OCI-LY3 (cell line): ENCODE data around the gene PHYHD1.

Experiments
- H2AFZ ChIP-seq: fragments of 200-600, 300-600 bp; shearing (Covaris generic); 2 replicates; pipeline ENCODE4 v1.6.0; 2014; ENCODE audit warnings: antibody characterized with exemption, low read depth, low read length
- H3K27ac ChIP-seq: fragments of 200-600, 300-600 bp; sonication (generic); 2 replicates; pipeline ENCODE4 v1.5.1; 2014; ENCODE audit warnings: mild to moderate bottlenecking, low read length, moderate library complexity, mixed read lengths
- H3K27me3 ChIP-seq: fragments of 200-600, 300-600 bp; sonication (generic); 2 replicates; pipeline ENCODE4 v1.6.1; 2014; ENCODE audit warnings: low read depth, low read length, mixed read lengths
- H3K36me3 ChIP-seq: fragments of 200-600, 300-600 bp; sonication (generic); replicated peaks from 2 replicates; pipeline ENCODE3; 2014; ENCODE audit warnings: low read depth, low read length, mixed read lengths
- H3K4me1 ChIP-seq: fragments of 300-600, 200-600 bp; sonication (generic); 2 replicates; pipeline ENCODE4 v1.6.1; 2014; ENCODE audit warnings: low read length, mixed read lengths
- H3K4me2 ChIP-seq: fragments of 200-600, 300-600 bp; sonication (generic); 2 replicates; pipeline ENCODE4 v1.6.1; 2014; ENCODE audit warnings: low read length, mixed read lengths
- H3K4me3 ChIP-seq: fragments of 300-600, 200-600 bp; sonication (generic); 2 replicates; pipeline ENCODE4 v1.5.1; 2014; ENCODE audit warnings: antibody characterized with exemption, mild to moderate bottlenecking, low read length, moderate library complexity
- H3K79me2 ChIP-seq: fragments of 300-600, 200-600 bp; shearing (Covaris generic); 2 replicates; pipeline ENCODE4 v1.6.1; 2014; ENCODE audit warnings: mild to moderate bottlenecking, low read length, mixed read lengths
- H3K9ac ChIP-seq: fragments of 300-600, 200-600 bp; shearing (Covaris generic); 2 replicates; pipeline ENCODE4 v1.6.0; 2014; ENCODE audit warnings: mild to moderate bottlenecking, low read length, moderate library complexity
- H3K9me3 ChIP-seq: fragments of 200-600, 300-600 bp; shearing (Covaris generic); 2 replicates; pipeline ENCODE4 v1.6.1; 2014; ENCODE audit warnings: low read length, mixed read lengths; ENCODE audit not compliant: insufficient read depth
- H4K20me1 ChIP-seq: fragments of 200-600, 300-600 bp; sonication (generic); 2 replicates; pipeline ENCODE4 v1.6.1; 2016; ENCODE audit warnings: low read length, mixed read lengths; ENCODE audit not compliant: insufficient read depth
- CTCF ChIP-seq: fragments of 200-600, 300-600 bp; sonication (generic); IDR thresholded peaks from 2 replicates; pipeline ENCODE4 v1.5.1; 2014; ENCODE audit warnings: antibody characterized with exemption, low read length, low read depth
- EZH2phosphoT487 ChIP-seq: fragments of 200-600 bp; shearing (Covaris generic); IDR thresholded peaks from 2 replicates; pipeline ENCODE4 v1.6.1; 2018; ENCODE audit warnings: antibody characterized with exemption, mixed run types, low read depth

PHYHD1 gene

DNA sequence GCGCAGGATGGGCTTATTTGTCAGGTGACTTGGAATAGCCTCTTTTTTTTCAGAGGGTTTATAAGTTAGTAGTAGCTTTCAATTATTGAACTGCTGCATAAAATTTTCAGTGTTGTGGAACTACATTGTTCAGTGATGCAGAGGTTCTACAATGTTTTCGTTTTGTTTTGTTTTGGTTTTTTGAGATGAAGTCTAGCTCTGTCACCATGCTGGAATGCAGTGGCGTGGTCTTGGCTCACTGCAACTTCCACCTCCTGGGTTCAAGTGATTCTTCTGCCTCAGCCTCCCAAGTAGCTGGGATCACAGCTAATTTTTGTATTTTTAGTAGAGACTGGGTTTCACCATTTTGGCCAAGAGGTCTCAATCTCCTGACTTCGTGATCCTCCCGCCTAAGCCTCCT lies 48.7 kb downstream of the PHYHD1 start:
- H3K79me2 ChIP-seq, result no peaks in the 10 kb centered on the region
- H3K9ac ChIP-seq, result no peak overlapping the region
- TF ChIP-seq EZH2phosphoT487 (no peak), CTCF (no peak)
- H3K27me3 ChIP-seq, result no peaks in the 10 kb centered on the region
- peaks cover 35% of the 10 kb centered on the region for H3K36me3 ChIP-seq
- no peak overlapping the region for H3K27ac ChIP-seq
- H4K20me1 ChIP-seq, result no peaks in the 10 kb centered on the region
- H3K4me1 ChIP-seq, result no peaks in the 10 kb centered on the region
- no peak overlapping the region for H2AFZ ChIP-seq
- no peak overlapping the region for H3K4me3 ChIP-seq
- no peak overlapping the region for H3K4me2 ChIP-seq
- H3K9me3 ChIP-seq, result no peaks in the 10 kb centered on the region

GRCh38 chr9:128972956-128973355 lies 52.2 kb downstream of the PHYHD1 start:
- Histone ChIP-seq H3K79me2 (no peaks in the 10 kb centered on the region), H4K20me1 (no peaks in the 10 kb centered on the region), H3K4me2 (no peak overlapping the region), H3K4me1 (no peaks in the 10 kb centered on the region), H3K9ac (no peak overlapping the region), H2AFZ (no peak overlapping the region), H3K27ac (no peak overlapping the region), H3K4me3 (no peak overlapping the region), H3K9me3 (no peaks in the 10 kb centered on the region), H3K36me3 (peaks cover 43% of the 10 kb centered on the region), H3K27me3 (no peaks in the 10 kb centered on the region)
- TF ChIP-seq CTCF (no peak), EZH2phosphoT487 (no peak)

- Histone ChIP-seq H3K4me2 (no peak overlapping the region), H2AFZ (no peak overlapping the region), H3K4me3 (no peak overlapping the region), H3K27ac (no peak overlapping the region), H3K4me1 (no peaks in the 10 kb centered on the region), H3K9ac (no peak overlapping the region), H3K27me3 (no peaks in the 10 kb centered on the region), H3K36me3 (peaks cover 42% of the 10 kb centered on the region), H3K9me3 (no peaks in the 10 kb centered on the region), H3K79me2 (no peaks in the 10 kb centered on the region), H4K20me1 (no peaks in the 10 kb centered on the region)
- TF ChIP-seq EZH2phosphoT487 (no peak), CTCF (no peak)
Observed at GRCh38 chr9:128979111-128979510, 58.3 kb downstream of the PHYHD1 start.

- Histone ChIP-seq H3K9me3 (no peaks in the 10 kb centered on the region), H2AFZ (no peak overlapping the region), H3K27ac (no peak overlapping the region), H3K27me3 (no peaks in the 10 kb centered on the region), H3K4me1 (no peaks in the 10 kb centered on the region), H3K9ac (no peak overlapping the region), H3K36me3 (peaks cover 64% of the 10 kb centered on the region), H3K4me3 (no peak overlapping the region), H4K20me1 (no peaks in the 10 kb centered on the region), H3K4me2 (no peak overlapping the region), H3K79me2 (no peaks in the 10 kb centered on the region)
- TF ChIP-seq EZH2phosphoT487 (no peak), CTCF (no peak)
Observed at GRCh38 chr9:128983536-128983935, 62.8 kb downstream of the PHYHD1 start.
